GM21526 (cell line): ENCODE data around the gene FPR1.
"Not testable (repeated sequence)": the region's sequence is repeated elsewhere in the genome, so short reads cannot be mapped to it uniquely, and the experiment has no call there.

Source experiments
- ATAC-seq: cut with Tn5 transposase; IDR thresholded peaks from one replicate; pipeline ENCODE4 v1.9.1; 2021; ENCODE audit warnings: moderate library complexity; ENCODE audit not compliant: unreplicated experiment, low FRiP score

FPR1 gene

GRCh38 chr19:51739466-51740213 lies 12.0 kb downstream of the FPR1 start:
- no peak for ATAC-seq

- ATAC-seq: not testable (repeated sequence)
Measured at GRCh38 chr19:51738523-51738922, 13.2 kb downstream of the FPR1 start.

GRCh38 chr19:51737924-51738323 lies 13.8 kb downstream of the FPR1 start:
- ATAC-seq: no peak

- no peak for ATAC-seq
Measured at GRCh38 chr19:51737389-51737788, 14.3 kb downstream of the FPR1 start.

GRCh38 chr19:51735759-51736449 lies 15.8 kb downstream of the FPR1 start:
- ATAC-seq: no peak

GRCh38 chr19:51733742-51734522 lies 17.7 kb downstream of the FPR1 start:
- no peak for ATAC-seq

- no peak for ATAC-seq
Measured at GRCh38 chr19:51729781-51730180, 21.9 kb downstream of the FPR1 start.

GRCh38 chr19:51727349-51727880 lies 24.3 kb downstream of the FPR1 start:
- no peak for ATAC-seq

- no peak for ATAC-seq
Measured at GRCh38 chr19:51726049-51726448, 25.6 kb downstream of the FPR1 start.

- ATAC-seq: no peak
Measured at GRCh38 chr19:51724543-51724942, 27.1 kb downstream of the FPR1 start.

- ATAC-seq: no peak
Measured at GRCh38 chr19:51722492-51722891, 29.2 kb downstream of the FPR1 start.

GRCh38 chr19:51721905-51722304 lies 29.8 kb downstream of the FPR1 start:
- no peak for ATAC-seq

GRCh38 chr19:51719251-51719988 lies 32.3 kb downstream of the FPR1 start:
- no peak for ATAC-seq

GRCh38 chr19:51716925-51717324 lies 34.8 kb downstream of the FPR1 start:
- no peak for ATAC-seq

GRCh38 chr19:51715850-51716249 lies 35.8 kb downstream of the FPR1 start:
- no peak for ATAC-seq

GRCh38 chr19:51714848-51715247 lies 36.8 kb downstream of the FPR1 start:
- no peak for ATAC-seq

- ATAC-seq: no peak
Measured at GRCh38 chr19:51713319-51714285, 38.1 kb downstream of the FPR1 start.

GRCh38 chr19:51712461-51713081 lies 39.1 kb downstream of the FPR1 start:
- ATAC-seq: no peak

- ATAC-seq: no peak
Measured at GRCh38 chr19:51711702-51712101, 40.0 kb downstream of the FPR1 start.
